Ascending aorta (tissue), 2 donors: ENCODE results near the gene CMTM2. TPM values are rescaled to one million over a fixed set of nuclear protein-coding genes. Genes with fewer than 3 reads are reported as not detected.
A peak's percentile ranks its signal among the peaks of the same experiment; 100 is the strongest.
"Not testable (repeated sequence)": the region's sequence is repeated elsewhere in the genome, so short reads cannot be mapped to it uniquely, and the experiment has no call there.

ENCODE experiments used
- DNase-seq, 2 donors: peaks; one replicate each; pipeline ENCODE4 v3.0.0-alpha.2; 2019; ENCODE audit warnings: low spot score in 2 of 2
- H3K27ac ChIP-seq, 2 donors: fragments of 200-600 bp; sonication (generic); one replicate each; pipeline ENCODE4 v1.5.1; 2016 to 2017; ENCODE audit warnings: mild to moderate bottlenecking in 1 of 2
- H3K27me3 ChIP-seq: fragments of 200-600 bp; sonication (generic); one replicate; pipeline ENCODE4 v1.5.1; 2017
- H3K36me3 ChIP-seq, 2 donors: fragments of 200-600 bp; sonication (generic); one replicate each; pipeline ENCODE4 v1.5.1; 2016
- H3K4me1 ChIP-seq, 2 donors: fragments of 200-600 bp; sonication (generic); one replicate each; pipeline ENCODE4 v1.5.1; 2016 to 2017; ENCODE audit warnings: mild to moderate bottlenecking in 1 of 2
- H3K4me3 ChIP-seq, 2 donors: fragments of 200-600 bp; sonication (generic); one replicate each; pipeline ENCODE4 v1.5.1; 2016 to 2017; ENCODE audit warnings: mild to moderate bottlenecking in 1 of 2
- H3K9me3 ChIP-seq, 2 donors: fragments of 200-600 bp; sonication (generic); one replicate each; pipeline ENCODE4 v1.5.1; 2016
- CTCF ChIP-seq, 3 experiments: fragments of 200-600 bp in 2 of 3; fragments of 450-650 bp in 1 of 3; sonication (generic) in 2 of 3; IDR thresholded peaks; one replicate each; pipeline ENCODE4 v1.5.1; 2016 to 2019; ENCODE audit warnings: antibody characterized with exemption in 3 of 3, mild to moderate bottlenecking in 1 of 3, moderate library complexity in 1 of 3
- intact Hi-C: fragments of 100-400 bp; cut with DNase I; formaldehyde crosslinking; loops from one replicate; pipeline ENCODE4 v1.15.1; 2023
- total RNA-seq: library from RNA; depleted of rRNA; stranded (reverse); fragments of >200 nt; gene quantifications from one replicate; pipeline ENCODE4 v1.1.0, GENCODE V29; 2016

Gene CMTM2
- total RNA-seq, 1 donor from 2014 or later: not detected

GRCh38 chr16:66608241-66609138 is 29.2 kb downstream of the CMTM2 start:
- TF ChIP-seq CTCF (IDR thresholded peaks at IDR 0.05): peak; percentile 87 to 96 (median 94)
- intact Hi-C loops: loop anchor here (1.0 to 5.0 kb wide), 5 partner anchors 43 to 259 kb away; partner anchors contain the start of genes CMTM4 and DYNC1LI2

GRCh38 chr16:66609139-66609510 is 29.9 kb downstream of the CMTM2 start:
- no peak for DNase-seq
- intact Hi-C loops: loop anchor here (5.0 kb wide), 3 partner anchors 127 to 258 kb away; partner anchors contain the start of gene DYNC1LI2
- no peaks in the 10 kb centered on the region for H3K27me3 ChIP-seq
- H3K27ac ChIP-seq: peak overlapping the region in 1 of 2 donors; percentile 6
- no peak for TF ChIP-seq CTCF (IDR thresholded peaks at IDR 0.05)
- no peak overlapping the region for H3K4me3 ChIP-seq
- peaks cover 30 to 49% of the 10 kb centered on the region in 2 donors for H3K36me3 ChIP-seq
- H3K9me3 ChIP-seq: no peaks in the 10 kb centered on the region
- H3K4me1 ChIP-seq: peaks cover 0 to 11% of the 10 kb centered on the region in 2 donors

More at GRCh38 chr16:66608241-66609138, 29.2 kb downstream of the CMTM2 start:
- Histone ChIP-seq H3K36me3 (peaks cover 29 to 44% of the 10 kb centered on the region in 2 donors), H3K27ac (peak overlapping the region in 1 of 2 donors; percentile 49), H3K4me3 (no peak overlapping the region), H3K4me1 (peaks cover 0 to 18% of the 10 kb centered on the region in 2 donors), H3K27me3 (no peaks in the 10 kb centered on the region), H3K9me3 (no peaks in the 10 kb centered on the region)
- DNase-seq: peak; percentile 44 to 93

- no peak for TF ChIP-seq CTCF (IDR thresholded peaks at IDR 0.05)
- peaks cover 30 to 52% of the 10 kb centered on the region in 2 donors for H3K36me3 ChIP-seq
- H3K27me3 ChIP-seq: no peaks in the 10 kb centered on the region
- no peaks in the 10 kb centered on the region for H3K9me3 ChIP-seq
- no peak overlapping the region for H3K4me3 ChIP-seq
- H3K27ac ChIP-seq: no peak overlapping the region
- peaks cover 0 to 9% of the 10 kb centered on the region in 2 donors for H3K4me1 ChIP-seq
- intact Hi-C loops: no loop called here
- DNase-seq: no peak
Observed at GRCh38 chr16:66610111-66610820, 31.0 kb downstream of the CMTM2 start.

GRCh38 chr16:66611911-66612310 is 32.6 kb downstream of the CMTM2 start:
- peaks cover 30 to 52% of the 10 kb centered on the region in 2 donors for H3K36me3 ChIP-seq
- H3K27ac ChIP-seq, H3K4me1 ChIP-seq, DNase-seq, H3K9me3 ChIP-seq, intact Hi-C loops, H3K4me3 ChIP-seq, H3K27me3 ChIP-seq: not testable (repeated sequence)

GRCh38 chr16:66612422-66612821 is 33.2 kb downstream of the CMTM2 start:
- peaks cover 30 to 52% of the 10 kb centered on the region in 2 donors for H3K36me3 ChIP-seq
- no peaks in the 10 kb centered on the region for H3K27me3 ChIP-seq
- no peak for TF ChIP-seq CTCF (IDR thresholded peaks at IDR 0.05)
- intact Hi-C loops: no loop called here
- peaks cover 0 to 5% of the 10 kb centered on the region in 2 donors for H3K4me1 ChIP-seq
- no peak overlapping the region for H3K27ac ChIP-seq
- no peaks in the 10 kb centered on the region for H3K9me3 ChIP-seq
- H3K4me3 ChIP-seq: no peak overlapping the region
- no peak for DNase-seq
